ENCODE measurements around the gene CARD8. TPM values are rescaled to one million over a fixed set of nuclear protein-coding genes. Genes with fewer than 3 reads are reported as not detected.

The CARD8 gene, protein sequence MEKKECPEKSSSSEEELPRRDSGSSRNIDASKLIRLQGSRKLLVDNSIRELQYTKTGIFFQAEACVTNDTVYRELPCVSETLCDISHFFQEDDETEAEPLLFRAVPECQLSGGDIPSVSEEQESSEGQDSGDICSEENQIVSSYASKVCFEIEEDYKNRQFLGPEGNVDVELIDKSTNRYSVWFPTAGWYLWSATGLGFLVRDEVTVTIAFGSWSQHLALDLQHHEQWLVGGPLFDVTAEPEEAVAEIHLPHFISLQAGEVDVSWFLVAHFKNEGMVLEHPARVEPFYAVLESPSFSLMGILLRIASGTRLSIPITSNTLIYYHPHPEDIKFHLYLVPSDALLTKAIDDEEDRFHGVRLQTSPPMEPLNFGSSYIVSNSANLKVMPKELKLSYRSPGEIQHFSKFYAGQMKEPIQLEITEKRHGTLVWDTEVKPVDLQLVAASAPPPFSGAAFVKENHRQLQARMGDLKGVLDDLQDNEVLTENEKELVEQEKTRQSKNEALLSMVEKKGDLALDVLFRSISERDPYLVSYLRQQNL
- 24.4 and 26.2 TPM in 2 replicates for total RNA-seq (2021; fragmentation: NEBNext Ultra II Directional; extraction: Animal tissue kit (Norgen Biotek cat#: 25700))
- polyA plus RNA-seq (2011; rRNA removed), result 8.9 and 11.7 TPM in 2 replicates
- polyA plus RNA-seq (2011; cell fraction: cytosol; rRNA removed), result 14.9 TPM
- polyA plus RNA-seq (2011; cell fraction: nucleus; rRNA removed), result 30.3 TPM
- polyA plus RNA-seq (2012, experiment 1 of 2), result 17.1 to 23.6 TPM (median 19.8 TPM) in 4 replicates
- polyA plus RNA-seq (2012, experiment 2 of 2), result 4.2 TPM
- 18.2 TPM for polyA plus RNA-seq (2013, experiment 1 of 2)
- polyA plus RNA-seq (2013, experiment 2 of 2), result 17.6 TPM
- polyA minus RNA-seq (2011; rRNA and poly(A)+ RNA removed), result 15.2 and 15.4 TPM in 2 replicates
- 8.4 TPM for polyA minus RNA-seq (2011; cell fraction: cytosol; rRNA and poly(A)+ RNA removed)
- polyA minus RNA-seq (2011; cell fraction: nucleus; rRNA and poly(A)+ RNA removed), result 35.4 TPM
- long read RNA-seq, experiment 1, partial matches to known transcripts, result 3 of 6 reads
- long read RNA-seq, experiment 1, other reads (novel, unspliced or antisense), result 2 of 6 reads
- long read RNA-seq, experiment 2, partial matches to known transcripts, result 1 of 1 reads
- long read RNA-seq, experiment 2, other reads (novel, unspliced or antisense), result 0 of 1 reads

DNA sequence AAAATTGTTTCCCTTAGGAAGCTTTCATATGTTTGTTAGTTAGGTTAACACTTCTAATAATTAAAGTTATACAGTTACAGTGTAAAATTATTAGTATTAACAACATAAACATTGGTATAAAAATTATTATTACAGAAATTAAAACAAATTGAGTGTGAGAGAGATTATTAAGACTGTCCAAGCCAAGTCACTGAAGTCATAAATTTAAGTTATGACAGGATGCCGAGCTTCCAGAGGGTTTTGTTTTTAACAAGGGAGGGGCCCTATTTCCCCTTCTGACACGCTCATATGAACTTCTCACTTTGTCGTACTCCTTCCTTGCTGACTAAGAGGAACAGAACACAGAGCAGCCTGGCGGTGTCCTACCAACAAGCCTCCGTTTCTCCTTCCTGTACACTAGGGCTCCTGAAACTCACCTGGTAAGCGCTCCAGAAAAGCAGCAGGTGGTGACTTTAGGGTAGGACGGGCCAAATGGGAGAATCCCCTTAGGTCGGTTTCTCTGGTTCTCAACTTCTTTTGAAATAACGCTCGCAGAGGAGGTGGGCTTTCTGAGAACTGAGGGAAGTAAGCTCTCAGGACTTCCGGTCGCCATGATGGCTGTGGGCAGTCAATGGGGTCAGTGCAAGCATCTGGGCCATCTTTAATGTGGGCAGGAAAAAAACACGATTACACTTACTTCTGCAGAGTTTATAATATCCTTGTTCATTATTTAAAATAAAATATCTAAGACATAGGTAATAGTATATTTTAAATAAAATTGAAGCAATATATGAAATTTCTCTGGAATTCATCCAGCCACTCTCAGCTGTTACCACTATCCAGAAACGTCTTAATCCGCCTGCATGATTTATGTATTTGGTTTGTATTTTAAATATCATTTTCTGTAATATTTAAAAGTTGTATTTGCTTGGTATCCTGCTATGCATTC is at the start of gene CARD8:
Gene CARD8 (minus strand): TSS at position 537 of the 928 bp plus-strand sequence. CDS start 14,892 bp downstream, outside the sequence.
- Histone ChIP-seq H3K79me1 (ENCODE audit: low read depth, low read length) (no peaks in the 10 kb centered on the region), H3K27me3 (replicated peaks in 1 of 4; ENCODE audit: control insufficient read depth in 3 of 4, extremely low read depth in 1 of 4, insufficient read depth in 3 of 4, low read length in 3 of 4) (no peaks in the 10 kb centered on the region), H3K4me3 (ENCODE audit: extremely low read depth in 1 of 4, insufficient read depth in 2 of 4, low read depth in 3 of 4, low read length in 4 of 4) (peak within 1 kb of the TSS; percentile 66 to 83 (median 78)), H3K27ac (ENCODE audit: low read depth, low read length) (peak within 1 kb of the TSS; percentile 74), H2BK12ac (ENCODE audit: low read depth, low read length) (peak within 1 kb of the TSS; percentile 53; the same call in 1 of the 2 replicates), H3K23ac (ENCODE audit: insufficient read length) (no peak within 1 kb of the TSS), H4K91ac (replicated peaks; ENCODE audit: insufficient read length, low read length) (peak within 1 kb of the TSS; percentile 3), H3K56ac (replicated peaks; ENCODE audit: insufficient read length, low read depth, low read length) (no peak within 1 kb of the TSS), H3K18ac (ENCODE audit: extremely low read depth, low read length) (peak within 1 kb of the TSS; percentile 88; the same call in 1 of the 2 replicates), H3K4ac (replicated peaks; ENCODE audit: insufficient read length, low read depth, low read length) (no peak within 1 kb of the TSS), H3K23me2 (ENCODE audit: low read depth, low read length) (no peaks in the 10 kb centered on the region), H3K4me1 (replicated peaks in 1 of 4; ENCODE audit: control insufficient read depth in 3 of 4, insufficient read depth in 4 of 4, low read length in 3 of 4) (no peaks in the 10 kb centered on the region), H3K14ac (ENCODE audit: insufficient read length) (no peak within 1 kb of the TSS), H2AK5ac (ENCODE audit: low read depth, low read length) (no peak within 1 kb of the TSS), H3K79me2 (ENCODE audit: control insufficient read depth in 1 of 2, insufficient read depth in 2 of 2, low read length in 2 of 2) (peaks cover 0 to 5% of the 10 kb centered on the region in 2 experiments; a peak in 1 of 4 replicates), H4K8ac (ENCODE audit: extremely low read depth, insufficient read depth, low read length) (peak within 1 kb of the TSS; percentile 71; the same call in 1 of the 2 replicates), H4K5ac (ENCODE audit: insufficient read length, low read depth, low read length) (peak within 1 kb of the TSS; percentile 35), H4K20me1 (replicated peaks in 1 of 2; ENCODE audit: control insufficient read depth in 1 of 2, insufficient read depth in 2 of 2, low read length in 2 of 2) (no peaks in the 10 kb centered on the region), H2BK15ac (ENCODE audit: low read length) (peak within 1 kb of the TSS; percentile 47; the same call in 1 of the 2 replicates), H2BK5ac (ENCODE audit: low read depth, low read length) (peak within 1 kb of the TSS; percentile 73), H3K36me3 (ENCODE audit: control insufficient read depth in 2 of 4, insufficient read depth in 4 of 4, low read length in 3 of 4) (no peaks in the 10 kb centered on the region; a peak in 1 of 8 replicates), H2BK120ac (replicated peaks; ENCODE audit: low read depth, low read length) (no peak within 1 kb of the TSS), H3K4me2 (ENCODE audit: insufficient read depth in 1 of 2, low read depth in 2 of 2, low read length in 2 of 2) (peak within 1 kb of the TSS; percentile 64 to 81), H2AFZ (ENCODE audit: low read length) (peak within 1 kb of the TSS; percentile 99), H3K9me3 (ENCODE audit: insufficient read depth in 2 of 2, low read depth in 1 of 2, low read length in 1 of 2) (peaks cover 0 to 5% of the 10 kb centered on the region in 2 experiments; a peak in 1 of 4 replicates), H2BK20ac (ENCODE audit: low read length) (no peak within 1 kb of the TSS), H3K9ac (replicated peaks in 1 of 4; ENCODE audit: extremely low read depth in 1 of 4, low read depth in 3 of 4, low read length in 3 of 4) (peak within 1 kb of the TSS in 3 of 4 experiments; percentile 70 to 92 (median 81); a peak in 6 of 7 replicates)
- 17% methylated on average over 15 of the region's 15 CpGs; no CpG with 5 or more reads in 1 of the 2 experiments for WGBS, 2 experiments (ENCODE audit: extremely low coverage in 1 of 2, insufficient coverage in 1 of 2, insufficient read length in 1 of 2, insufficient replicate concordance in 2 of 2, low coverage in 1 of 2, low lambda C conversion rate in 2 of 2, missing lambda C conversion rate in 1 of 2)
- POLR2A ChIA-PET (ENCODE audit: partially characterized antibody), result interaction anchor here (0.6 to 1.2 kb wide), 6 partner anchors 9 to 79 kb away, joined by 3 to 7 read pairs (median 3); no protein-coding TSS in a partner anchor
- CTCF ChIA-PET (ENCODE audit: partially characterized antibody), result interaction anchor here (0.7 to 3.3 kb wide), 6 partner anchors 9 to 61 kb away, joined by 3 to 9 read pairs (median 4); no protein-coding TSS in a partner anchor
- FAIRE-seq (no peak), DNase-seq (ENCODE audit: low read depth in 1 of 2, low spot score in 2 of 2) (peak; percentile 53 to 70)
- peak; percentile 94 for TF ChIP-seq TAF1 (IDR thresholded peaks at IDR 0.05; ENCODE audit: low read depth, low read length)

Data from H1 (cell line).